ENCODE measurements around the gene APBB2.

The APBB2 gene

DNA sequence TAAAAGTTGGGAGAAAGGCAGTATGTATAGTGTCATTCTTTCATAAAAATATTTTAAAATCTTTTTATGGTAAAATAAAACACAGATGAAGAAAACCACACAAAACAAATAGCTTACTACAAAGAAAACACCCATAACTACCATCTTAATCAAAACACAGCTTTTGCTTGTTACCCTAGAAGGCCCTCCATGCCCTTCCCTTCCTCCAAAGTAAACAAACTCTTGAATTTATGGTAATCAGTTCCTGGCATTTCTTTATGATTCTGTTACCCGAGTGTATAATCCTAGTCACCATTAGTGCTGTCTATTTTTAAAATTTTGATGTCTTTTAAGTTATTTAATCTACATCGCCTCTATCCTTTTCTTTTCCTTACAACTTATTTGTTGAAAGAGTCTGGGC is 170.9 kb downstream of the APBB2 start:
- no peak for DNase-seq (ENCODE audit: low read depth in 2 of 2)
- no peak overlapping the region for H3K4me3 ChIP-seq (replicated peaks in 1 of 2; ENCODE audit: low read depth in 2 of 2, low read length in 2 of 2)
- TF ChIP-seq, protein P1, sequence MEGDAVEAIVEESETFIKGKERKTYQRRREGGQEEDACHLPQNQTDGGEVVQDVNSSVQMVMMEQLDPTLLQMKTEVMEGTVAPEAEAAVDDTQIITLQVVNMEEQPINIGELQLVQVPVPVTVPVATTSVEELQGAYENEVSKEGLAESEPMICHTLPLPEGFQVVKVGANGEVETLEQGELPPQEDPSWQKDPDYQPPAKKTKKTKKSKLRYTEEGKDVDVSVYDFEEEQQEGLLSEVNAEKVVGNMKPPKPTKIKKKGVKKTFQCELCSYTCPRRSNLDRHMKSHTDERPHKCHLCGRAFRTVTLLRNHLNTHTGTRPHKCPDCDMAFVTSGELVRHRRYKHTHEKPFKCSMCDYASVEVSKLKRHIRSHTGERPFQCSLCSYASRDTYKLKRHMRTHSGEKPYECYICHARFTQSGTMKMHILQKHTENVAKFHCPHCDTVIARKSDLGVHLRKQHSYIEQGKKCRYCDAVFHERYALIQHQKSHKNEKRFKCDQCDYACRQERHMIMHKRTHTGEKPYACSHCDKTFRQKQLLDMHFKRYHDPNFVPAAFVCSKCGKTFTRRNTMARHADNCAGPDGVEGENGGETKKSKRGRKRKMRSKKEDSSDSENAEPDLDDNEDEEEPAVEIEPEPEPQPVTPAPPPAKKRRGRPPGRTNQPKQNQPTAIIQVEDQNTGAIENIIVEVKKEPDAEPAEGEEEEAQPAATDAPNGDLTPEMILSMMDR (IDR thresholded peaks at IDR 0.05; ENCODE audit: low read depth, low read length) = no peak

GRCh38 chr4:41041551-41041950 is 172.8 kb downstream of the APBB2 start:
- peak in 1 of 2 donors; percentile 28 for DNase-seq (ENCODE audit: low read depth in 2 of 2)
- TF ChIP-seq, protein P1 (IDR thresholded peaks at IDR 0.05; ENCODE audit: low read depth, low read length) = no peak
- no peak overlapping the region for H3K4me3 ChIP-seq (replicated peaks in 1 of 2; ENCODE audit: low read depth in 2 of 2, low read length in 2 of 2)

DNA sequence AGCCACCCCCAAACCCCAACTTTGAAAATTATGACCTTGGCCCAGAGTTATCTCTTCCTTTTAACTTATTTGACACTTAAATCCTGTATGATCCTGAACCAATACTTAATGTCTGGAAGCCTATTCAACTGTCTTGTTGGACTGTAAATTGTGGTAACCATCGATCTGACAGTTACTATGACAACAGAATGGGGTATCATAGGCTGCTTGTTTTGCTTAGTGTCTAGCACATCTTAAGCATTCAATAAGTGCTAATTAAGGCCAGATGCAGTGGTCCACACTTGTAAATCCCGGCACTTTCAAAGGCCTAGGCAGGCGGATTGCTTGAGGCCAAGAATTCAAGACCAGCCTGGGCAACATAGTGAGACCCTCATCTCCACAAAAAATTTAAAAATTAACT is 175.0 kb downstream of the APBB2 start:
- TF ChIP-seq, protein P1 (IDR thresholded peaks at IDR 0.05; ENCODE audit: low read depth, low read length) = no peak
- H3K4me3 ChIP-seq (replicated peaks in 1 of 2; ENCODE audit: low read depth in 2 of 2, low read length in 2 of 2) = no peak overlapping the region
- no peak for DNase-seq (ENCODE audit: low read depth in 2 of 2)

- no peak for DNase-seq (ENCODE audit: low read depth in 2 of 2)
- TF ChIP-seq, protein P1 (IDR thresholded peaks at IDR 0.05; ENCODE audit: low read depth, low read length) = no peak
- no peak overlapping the region for H3K4me3 ChIP-seq (replicated peaks in 1 of 2; ENCODE audit: low read depth in 2 of 2, low read length in 2 of 2)
Observed at GRCh38 chr4:41038304-41038703, 176.0 kb downstream of the APBB2 start.

DNA sequence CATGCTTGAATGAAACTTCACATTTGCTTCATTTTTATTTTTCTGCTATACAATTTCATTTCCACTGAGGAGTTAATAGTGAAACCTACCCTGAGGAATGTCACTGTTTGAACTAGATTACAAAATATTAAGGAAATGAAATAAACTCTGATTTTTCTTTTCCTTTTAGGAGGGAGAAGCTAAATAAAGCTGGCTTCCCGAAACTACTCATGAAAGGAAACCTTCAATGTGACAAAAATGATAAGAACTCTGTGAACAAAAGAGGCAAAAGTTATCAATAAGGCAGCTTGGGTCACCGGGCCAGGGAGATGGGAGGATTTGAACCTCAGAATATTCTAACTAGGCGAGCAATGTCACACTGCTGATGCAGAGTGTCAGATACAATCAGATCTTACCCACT is 185.2 kb downstream of the APBB2 start:
- no peak overlapping the region for H3K4me3 ChIP-seq (replicated peaks in 1 of 2; ENCODE audit: low read depth in 2 of 2, low read length in 2 of 2)
- TF ChIP-seq, protein P1 (IDR thresholded peaks at IDR 0.05; ENCODE audit: low read depth, low read length) = no peak
- no peak for DNase-seq (ENCODE audit: low read depth in 2 of 2)

DNA sequence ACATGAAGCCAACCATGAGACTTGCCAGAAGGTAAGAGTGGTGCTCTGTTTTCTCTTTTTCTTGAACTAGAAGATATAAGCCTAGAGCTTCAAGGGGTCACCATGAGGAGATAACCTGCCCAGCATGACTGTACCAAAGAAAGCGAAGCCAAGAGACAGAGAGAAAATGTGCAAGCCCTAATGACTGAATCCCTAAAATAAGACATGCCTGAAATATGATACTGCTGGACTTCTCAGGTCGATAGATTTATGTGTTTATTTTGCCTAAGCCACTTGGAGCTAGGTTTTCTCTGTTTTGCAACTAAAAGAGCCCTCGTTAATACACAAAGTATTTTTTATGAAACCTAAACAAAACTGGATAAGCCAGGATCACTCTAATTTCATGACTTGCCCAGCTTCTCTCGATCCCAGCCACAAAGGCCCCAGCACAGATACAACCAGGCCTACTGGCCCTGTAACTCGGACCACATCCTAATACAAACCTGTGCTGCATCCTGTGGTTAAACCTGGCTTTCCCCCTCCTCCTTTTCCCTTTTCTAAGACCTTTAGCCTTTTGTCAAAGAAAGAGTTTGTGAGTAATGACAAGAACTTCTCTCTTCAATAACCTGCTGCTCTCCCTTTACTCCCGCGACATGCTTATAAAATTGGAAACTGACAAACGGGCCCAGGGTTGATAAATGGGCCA is 185.8 kb downstream of the APBB2 start:
- TF ChIP-seq, protein P1 (IDR thresholded peaks at IDR 0.05; ENCODE audit: low read depth, low read length) = no peak

GRCh38 chr4:41026971-41027370 is 187.4 kb downstream of the APBB2 start:
- TF ChIP-seq, protein P1 (IDR thresholded peaks at IDR 0.05; ENCODE audit: low read depth, low read length) = no peak
- H3K4me3 ChIP-seq (replicated peaks in 1 of 2; ENCODE audit: low read depth in 2 of 2, low read length in 2 of 2) = no peak overlapping the region
- no peak for DNase-seq (ENCODE audit: low read depth in 2 of 2)

More for the DNA sequence above, 185.8 kb downstream of the APBB2 start:
- H3K4me3 ChIP-seq (replicated peaks in 1 of 2; ENCODE audit: low read depth in 2 of 2, low read length in 2 of 2) = no peak overlapping the region
- peak in 1 of 2 donors; percentile 23 for DNase-seq (ENCODE audit: low read depth in 2 of 2)
